ENCODE data around the gene FSHR.

Gene FSHR

DNA sequence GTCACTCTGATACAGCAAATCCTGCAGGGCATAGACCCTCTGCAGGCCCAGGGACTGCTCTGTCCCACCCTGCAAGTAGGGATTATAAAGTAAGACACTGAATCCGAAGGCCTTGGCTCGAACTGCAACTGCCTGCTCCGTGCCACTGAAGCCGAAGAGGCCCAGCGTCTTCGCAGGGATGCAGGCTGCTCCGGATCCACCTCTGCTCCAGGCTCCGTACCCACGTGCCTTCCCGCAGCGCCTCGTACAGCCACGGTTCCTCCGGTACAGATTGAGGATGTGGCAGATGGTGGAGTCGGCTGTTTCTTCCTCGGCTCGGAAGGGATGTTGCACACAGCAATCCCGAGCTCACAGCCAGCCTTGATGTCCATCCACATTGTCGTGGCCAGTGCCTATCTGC, 238.4 kb downstream of the FSHR start:
- in situ Hi-C loops (cut with MboI; ENCODE audit: low sequenced_read_pairs): no loop called here

- in situ Hi-C loops (cut with MboI; ENCODE audit: low sequenced_read_pairs): no loop called here
Observed at GRCh38 chr2:48915227-48915626, 239.1 kb downstream of the FSHR start.

DNA sequence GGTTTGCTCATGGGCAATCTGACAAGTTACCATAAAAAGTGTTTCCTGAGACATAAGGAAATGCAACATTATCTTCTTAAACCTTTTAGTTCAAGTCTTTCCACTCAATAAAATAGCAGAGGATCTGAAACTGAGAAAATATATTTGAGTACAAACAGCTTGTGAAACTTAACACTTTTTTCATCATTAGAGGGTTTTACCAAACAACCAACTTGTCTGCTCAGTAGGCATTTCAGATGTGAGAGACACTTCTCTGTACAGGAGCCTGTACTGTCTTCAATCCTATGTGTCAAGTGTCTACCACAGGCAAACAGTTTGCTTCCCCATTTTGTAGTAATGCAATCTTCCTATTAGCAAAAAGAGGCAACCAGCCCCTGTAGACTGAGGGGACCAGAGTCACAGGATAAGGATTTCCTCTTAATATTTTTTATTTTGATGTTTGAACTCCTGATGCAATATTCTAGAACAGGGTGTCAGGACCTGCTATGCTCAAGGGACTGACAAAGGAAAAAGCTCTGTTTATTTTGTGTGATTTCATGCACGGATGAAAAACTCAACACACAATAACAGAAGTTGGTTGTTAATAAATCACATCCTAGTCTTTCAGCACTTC, 239.7 kb downstream of the FSHR start:
- in situ Hi-C loops (cut with MboI; ENCODE audit: low sequenced_read_pairs): no loop called here

All from HL-60/S4 treated with retinoic acid at 250 ng/mL for 4 days and 3 days (cell line).